ENCODE results near the gene COX7B. TPM values are rescaled to one million over a fixed set of nuclear protein-coding genes. Genes with fewer than 3 reads are reported as not detected.

COX7B gene
- polyA plus RNA-seq, 1 experiment: 351 TPM

DNA sequence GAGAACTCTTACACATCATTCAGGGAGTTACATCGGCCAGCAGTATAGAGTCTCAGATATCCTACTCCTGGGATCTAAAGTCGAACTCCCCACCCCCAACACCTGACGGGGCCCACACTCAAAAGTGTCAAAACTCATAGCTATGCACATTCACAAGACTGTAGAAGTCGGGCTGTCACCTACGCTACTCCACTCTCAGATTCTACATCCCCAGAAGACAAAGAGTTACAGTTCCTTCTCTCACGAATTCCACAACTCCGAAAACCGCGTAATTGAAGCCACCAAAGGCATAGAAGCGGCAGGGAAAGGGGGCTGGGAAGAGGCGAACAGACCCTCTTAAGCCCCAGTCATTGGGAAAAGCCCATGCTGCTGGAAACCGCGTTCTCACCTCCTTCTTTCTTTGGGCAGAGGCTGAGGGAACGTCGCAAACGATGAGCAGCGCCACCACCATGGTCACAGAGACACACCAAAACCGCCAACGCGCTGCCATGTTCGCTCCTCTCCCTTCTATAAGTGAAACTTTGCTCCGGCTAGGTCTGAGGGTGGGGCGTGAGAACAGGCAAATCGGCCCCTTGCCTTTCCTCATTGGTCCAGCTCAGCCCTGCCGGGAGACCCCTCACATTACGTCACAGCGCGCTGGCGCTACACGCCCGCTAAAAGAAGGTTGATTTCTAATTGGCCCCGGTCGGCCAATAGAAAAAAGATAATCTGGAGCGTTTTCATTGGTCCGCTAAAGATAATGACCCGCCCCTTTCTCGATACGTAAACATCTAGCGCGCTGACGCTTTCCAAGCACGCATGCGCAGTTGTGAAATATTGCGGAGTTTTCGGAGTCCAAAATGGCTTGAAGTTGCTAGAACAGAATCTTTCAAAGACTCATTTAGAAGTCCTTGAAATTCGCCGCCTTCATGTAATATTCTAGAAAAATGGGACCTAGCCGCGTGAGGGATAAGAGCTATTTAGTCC lies 4.1 kb upstream of the COX7B start, which contains the start of gene MAGT1:
TSS of gene MAGT1 (minus strand) at position 515 of the 966 bp plus-strand sequence. CDS start at position 490, 25 bp downstream.
- POLR2A ChIA-PET: interaction anchor here (0.6 kb wide), 1 partner anchor 11 kb away, joined by 3 read pairs; no protein-coding TSS in a partner anchor
- CTCF ChIA-PET: no interaction called here
- TF ChIP-seq, protein P1, sequence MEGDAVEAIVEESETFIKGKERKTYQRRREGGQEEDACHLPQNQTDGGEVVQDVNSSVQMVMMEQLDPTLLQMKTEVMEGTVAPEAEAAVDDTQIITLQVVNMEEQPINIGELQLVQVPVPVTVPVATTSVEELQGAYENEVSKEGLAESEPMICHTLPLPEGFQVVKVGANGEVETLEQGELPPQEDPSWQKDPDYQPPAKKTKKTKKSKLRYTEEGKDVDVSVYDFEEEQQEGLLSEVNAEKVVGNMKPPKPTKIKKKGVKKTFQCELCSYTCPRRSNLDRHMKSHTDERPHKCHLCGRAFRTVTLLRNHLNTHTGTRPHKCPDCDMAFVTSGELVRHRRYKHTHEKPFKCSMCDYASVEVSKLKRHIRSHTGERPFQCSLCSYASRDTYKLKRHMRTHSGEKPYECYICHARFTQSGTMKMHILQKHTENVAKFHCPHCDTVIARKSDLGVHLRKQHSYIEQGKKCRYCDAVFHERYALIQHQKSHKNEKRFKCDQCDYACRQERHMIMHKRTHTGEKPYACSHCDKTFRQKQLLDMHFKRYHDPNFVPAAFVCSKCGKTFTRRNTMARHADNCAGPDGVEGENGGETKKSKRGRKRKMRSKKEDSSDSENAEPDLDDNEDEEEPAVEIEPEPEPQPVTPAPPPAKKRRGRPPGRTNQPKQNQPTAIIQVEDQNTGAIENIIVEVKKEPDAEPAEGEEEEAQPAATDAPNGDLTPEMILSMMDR (IDR thresholded peaks at IDR 0.05; ENCODE audit: insufficient read depth, low read depth, low read length): no peak
- Histone ChIP-seq H3K36me3 (ENCODE audit: control insufficient read depth, insufficient read depth, low read length) (no peaks in the 10 kb centered on the region), H3K27me3 (ENCODE audit: control insufficient read depth, insufficient read depth, low read length) (no peaks in the 10 kb centered on the region), H3K4me3 (ENCODE audit: low read depth, low read length) (peak within 1 kb of the TSS; percentile 78)
- DNase-seq (ENCODE audit: low read depth): peak; percentile 89

GRCh38 chrX:77900688-77901087 lies 1.4 kb downstream of the COX7B start:
- Histone ChIP-seq H3K27me3 (ENCODE audit: control insufficient read depth, insufficient read depth, low read length) (no peaks in the 10 kb centered on the region), H3K4me3 (ENCODE audit: low read depth, low read length) (peak overlapping the region; percentile 66), H3K36me3 (ENCODE audit: control insufficient read depth, insufficient read depth, low read length) (no peaks in the 10 kb centered on the region)
- ChIA-PET POLR2A (no interaction called here), CTCF (interaction anchor here (0.6 kb wide), 1 partner anchor 129 kb away, joined by 3 read pairs; no protein-coding TSS in a partner anchor)
- DNase-seq (ENCODE audit: low read depth): no peak
- TF ChIP-seq, protein P1 (IDR thresholded peaks at IDR 0.05; ENCODE audit: insufficient read depth, low read depth, low read length): no peak

DNA sequence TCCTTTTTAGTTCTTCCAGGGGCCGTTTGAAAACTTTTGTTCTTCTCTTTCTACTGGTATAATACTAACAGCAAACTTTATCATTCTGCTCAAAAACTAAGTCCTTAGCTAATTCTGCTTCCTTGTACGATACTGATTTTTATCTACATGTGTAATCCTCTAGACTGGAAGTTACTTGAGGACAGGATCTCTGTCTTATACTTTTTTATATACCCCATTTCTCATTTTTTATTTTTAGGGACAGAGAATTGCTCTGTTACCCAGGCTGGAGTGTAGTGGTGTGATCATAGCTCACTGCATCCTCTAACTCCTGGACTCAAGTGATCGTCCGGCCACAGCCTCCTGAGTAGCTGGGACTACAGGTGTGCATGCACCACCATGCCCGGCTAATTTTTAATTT lies 2.2 kb downstream of the COX7B start:
- Histone ChIP-seq H3K4me3 (ENCODE audit: low read depth, low read length) (no peak overlapping the region), H3K36me3 (ENCODE audit: control insufficient read depth, insufficient read depth, low read length) (no peaks in the 10 kb centered on the region), H3K27me3 (ENCODE audit: control insufficient read depth, insufficient read depth, low read length) (no peaks in the 10 kb centered on the region)
- no peak for DNase-seq (ENCODE audit: low read depth)
- TF ChIP-seq, protein P1 (IDR thresholded peaks at IDR 0.05; ENCODE audit: insufficient read depth, low read depth, low read length): no peak
- ChIA-PET POLR2A (no interaction called here), CTCF (interaction anchor here (0.6 kb wide), 1 partner anchor 128 kb away, joined by 3 read pairs; no protein-coding TSS in a partner anchor)

- ChIA-PET CTCF (interaction anchor here (0.6 to 1.6 kb wide), 5 partner anchors 115 to 198 kb away, joined by 3 to 8 read pairs (median 6); no protein-coding TSS in a partner anchor), POLR2A (no interaction called here)
- TF ChIP-seq, protein P1 (IDR thresholded peaks at IDR 0.05; ENCODE audit: insufficient read depth, low read depth, low read length): peak; percentile 63
- H3K36me3 ChIP-seq (ENCODE audit: control insufficient read depth, insufficient read depth, low read length): no peaks in the 10 kb centered on the region
- no peaks in the 10 kb centered on the region for H3K27me3 ChIP-seq (ENCODE audit: control insufficient read depth, insufficient read depth, low read length)
- H3K4me3 ChIP-seq (ENCODE audit: low read depth, low read length): peak within 1 kb of the TSS; percentile 55
- DNase-seq (ENCODE audit: low read depth): peak; percentile 34
These were observed 11.0 kb downstream of the COX7B start, which contains the start of gene ATP7A for GRCh38 chrX:77910108-77910840. Gene ATP7A, plus strand, starts transcription at chrX:77910693. Its CDS starts 60,949 bp downstream, at chrX:77971642.
